GM12801 (cell line): ENCODE measurements around the gene PPRC1.

Source experiments
- CTCF ChIP-seq: IDR thresholded peaks from one replicate; pipeline ENCODE4 v1.5.1; 2011; ENCODE audit warnings: control low read depth; ENCODE audit not compliant: insufficient read length; ENCODE audit errors: extremely low read depth

The PPRC1 gene

GRCh38 chr10:102101152-102101551 is 31.7 kb upstream of the PPRC1 start:
- no peak for TF ChIP-seq CTCF

- no peak for TF ChIP-seq CTCF
Measured at GRCh38 chr10:102102421-102102820, 30.4 kb upstream of the PPRC1 start.

- no peak for TF ChIP-seq CTCF
Measured at GRCh38 chr10:102106998-102107397, 25.8 kb upstream of the PPRC1 start.

- no peak for TF ChIP-seq CTCF
Measured at GRCh38 chr10:102109166-102110116, 23.4 kb upstream of the PPRC1 start.

GRCh38 chr10:102111276-102111675 is 21.6 kb upstream of the PPRC1 start:
- TF ChIP-seq CTCF, result no peak

GRCh38 chr10:102112210-102112817 is 20.5 kb upstream of the PPRC1 start:
- TF ChIP-seq CTCF, result no peak

GRCh38 chr10:102113261-102113955 is 19.4 kb upstream of the PPRC1 start:
- TF ChIP-seq CTCF, result no peak
